ENCODE measurements around the gene RGL1. TPM values are rescaled to one million over a fixed set of nuclear protein-coding genes. Genes with fewer than 3 reads are reported as not detected.

RGL1 gene
- total RNA-seq, 3 donors from 2014 or later (not counting 1 experiment from before 2014, with no cell fraction given): 0.16 to 0.52 (median 0.40) TPM

DNA sequence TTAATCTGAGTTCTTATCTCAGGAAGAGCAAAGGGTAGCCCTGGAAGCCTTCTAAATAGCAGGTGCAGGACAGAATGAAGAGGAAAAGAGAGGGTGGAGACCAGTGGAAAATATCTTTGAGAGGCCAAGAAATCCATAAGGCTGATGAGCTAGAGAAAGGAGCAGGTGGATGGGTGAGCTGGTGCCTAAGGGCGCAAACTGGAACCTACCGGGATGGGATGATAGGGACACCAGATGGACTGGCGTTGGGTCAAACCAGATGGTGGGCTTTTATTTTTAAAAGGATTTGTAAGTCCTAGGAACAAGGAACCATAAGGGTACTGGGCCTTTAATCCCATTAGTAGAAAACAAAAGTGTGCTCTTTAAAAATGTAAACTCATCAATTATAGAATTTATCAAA lies 59.7 kb downstream of the RGL1 start:
- H3K4me3 Mint-ChIP-seq: no peak overlapping the region
- H3K4me1 Mint-ChIP-seq: no peaks in the 10 kb centered on the region
- no peak for DNase-seq
- no peaks in the 10 kb centered on the region for H3K36me3 ChIP-seq (ENCODE audit: control insufficient read depth, insufficient read depth, low read length)
- no peaks in the 10 kb centered on the region for H3K9me3 ChIP-seq (ENCODE audit: control insufficient read depth, insufficient read depth, low read length)
- WGBS (ENCODE audit: insufficient coverage): 96% methylated on average over 3 of the region's 3 CpGs
- TF ChIP-seq, protein P1, sequence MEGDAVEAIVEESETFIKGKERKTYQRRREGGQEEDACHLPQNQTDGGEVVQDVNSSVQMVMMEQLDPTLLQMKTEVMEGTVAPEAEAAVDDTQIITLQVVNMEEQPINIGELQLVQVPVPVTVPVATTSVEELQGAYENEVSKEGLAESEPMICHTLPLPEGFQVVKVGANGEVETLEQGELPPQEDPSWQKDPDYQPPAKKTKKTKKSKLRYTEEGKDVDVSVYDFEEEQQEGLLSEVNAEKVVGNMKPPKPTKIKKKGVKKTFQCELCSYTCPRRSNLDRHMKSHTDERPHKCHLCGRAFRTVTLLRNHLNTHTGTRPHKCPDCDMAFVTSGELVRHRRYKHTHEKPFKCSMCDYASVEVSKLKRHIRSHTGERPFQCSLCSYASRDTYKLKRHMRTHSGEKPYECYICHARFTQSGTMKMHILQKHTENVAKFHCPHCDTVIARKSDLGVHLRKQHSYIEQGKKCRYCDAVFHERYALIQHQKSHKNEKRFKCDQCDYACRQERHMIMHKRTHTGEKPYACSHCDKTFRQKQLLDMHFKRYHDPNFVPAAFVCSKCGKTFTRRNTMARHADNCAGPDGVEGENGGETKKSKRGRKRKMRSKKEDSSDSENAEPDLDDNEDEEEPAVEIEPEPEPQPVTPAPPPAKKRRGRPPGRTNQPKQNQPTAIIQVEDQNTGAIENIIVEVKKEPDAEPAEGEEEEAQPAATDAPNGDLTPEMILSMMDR (IDR thresholded peaks at IDR 0.05): no peak
- no peak for ATAC-seq
- no peak overlapping the region for H3K27ac Mint-ChIP-seq
- H3K27me3 ChIP-seq (ENCODE audit: control insufficient read depth, insufficient read depth, low read length): no peaks in the 10 kb centered on the region
- H3K4me3 ChIP-seq (ENCODE audit: low read length): no peak overlapping the region
- intact Hi-C loops (cut with micrococcal nuclease): no loop called here
- H3K27me3 Mint-ChIP-seq (ENCODE audit: low read depth in 2 of 2): peaks cover 9 to 21% of the 10 kb centered on the region in 2 donors
- no peak overlapping the region for H3K27ac ChIP-seq (ENCODE audit: low read length)
- no peaks in the 10 kb centered on the region for H3K4me1 ChIP-seq (ENCODE audit: control insufficient read depth, insufficient read depth, low read length)
- H3K9me3 Mint-ChIP-seq: no peaks in the 10 kb centered on the region
- no peaks in the 10 kb centered on the region for H3K36me3 Mint-ChIP-seq

DNA sequence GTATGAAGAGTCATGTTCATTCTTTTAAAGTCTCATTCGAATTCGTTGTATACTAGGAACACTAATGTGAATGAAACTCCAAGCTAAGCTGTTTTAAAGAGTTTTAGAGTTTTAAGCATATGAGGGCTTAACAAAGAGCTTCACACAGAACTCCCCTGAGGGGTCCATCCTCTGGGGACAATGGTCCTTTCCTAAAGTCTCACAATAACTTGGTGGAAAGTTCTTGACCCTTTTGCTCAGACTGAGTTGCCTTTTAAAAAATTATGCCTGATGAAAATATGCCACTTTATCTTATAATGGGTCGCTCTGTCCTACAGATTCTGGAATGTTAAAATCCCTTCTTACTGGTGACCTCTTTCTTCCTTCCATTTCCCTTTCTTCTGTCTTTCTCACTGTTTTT lies 64.3 kb downstream of the RGL1 start:
- H3K4me1 ChIP-seq (ENCODE audit: control insufficient read depth, insufficient read depth, low read length): no peaks in the 10 kb centered on the region
- H3K36me3 ChIP-seq (ENCODE audit: control insufficient read depth, insufficient read depth, low read length): no peaks in the 10 kb centered on the region
- Mint-ChIP-seq H3K4me1 (no peaks in the 10 kb centered on the region), H3K27ac (no peak overlapping the region), H3K36me3 (no peaks in the 10 kb centered on the region), H3K4me3 (no peak overlapping the region), H3K27me3 (ENCODE audit: low read depth in 2 of 2) (peaks cover 2 to 4% of the 10 kb centered on the region in 2 donors), H3K9me3 (no peaks in the 10 kb centered on the region)
- no peaks in the 10 kb centered on the region for H3K9me3 ChIP-seq (ENCODE audit: control insufficient read depth, insufficient read depth, low read length)
- DNase-seq (no peak), ATAC-seq (no peak)
- H3K4me3 ChIP-seq (ENCODE audit: low read length): no peak overlapping the region
- intact Hi-C loops (cut with micrococcal nuclease): no loop called here
- TF ChIP-seq, protein P1 (IDR thresholded peaks at IDR 0.05): no peak
- no peak overlapping the region for H3K27ac ChIP-seq (ENCODE audit: low read length)
- H3K27me3 ChIP-seq (ENCODE audit: control insufficient read depth, insufficient read depth, low read length): no peaks in the 10 kb centered on the region
- 98% methylated on average over 3 of the region's 3 CpGs for WGBS (ENCODE audit: insufficient coverage)

DNA sequence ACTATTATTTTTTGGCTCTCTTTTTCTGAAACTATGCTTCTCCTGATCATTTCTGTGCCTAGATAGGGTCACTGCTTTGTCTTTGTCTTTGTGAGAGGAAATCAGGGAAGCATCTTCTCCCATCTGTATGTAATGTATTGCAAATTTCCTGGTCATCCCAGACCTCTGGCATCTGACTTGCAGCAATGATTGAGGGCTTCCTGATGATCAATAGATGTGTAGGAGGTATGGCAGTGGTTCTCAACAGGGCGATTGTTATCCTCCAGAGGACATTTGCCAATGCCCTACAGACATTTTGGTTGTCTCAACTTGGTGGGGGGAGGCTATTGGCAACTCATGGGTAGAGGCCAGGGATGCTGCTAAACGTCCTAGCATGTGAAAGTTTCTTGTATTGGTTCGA lies 64.7 kb downstream of the RGL1 start:
- Mint-ChIP-seq H3K27me3 (ENCODE audit: low read depth in 2 of 2) (peaks cover 0 to 2% of the 10 kb centered on the region in 2 donors), H3K4me1 (no peaks in the 10 kb centered on the region), H3K36me3 (no peaks in the 10 kb centered on the region), H3K9me3 (no peaks in the 10 kb centered on the region), H3K27ac (no peak overlapping the region), H3K4me3 (no peak overlapping the region)
- no peak overlapping the region for H3K27ac ChIP-seq (ENCODE audit: low read length)
- intact Hi-C loops (cut with micrococcal nuclease): no loop called here
- ATAC-seq (no peak), DNase-seq (no peak)
- WGBS (ENCODE audit: insufficient coverage): 82% methylated on average over 3 of the region's 3 CpGs
- H3K36me3 ChIP-seq (ENCODE audit: control insufficient read depth, insufficient read depth, low read length): no peaks in the 10 kb centered on the region
- H3K27me3 ChIP-seq (ENCODE audit: control insufficient read depth, insufficient read depth, low read length): no peaks in the 10 kb centered on the region
- TF ChIP-seq, protein P1 (IDR thresholded peaks at IDR 0.05): no peak
- no peak overlapping the region for H3K4me3 ChIP-seq (ENCODE audit: low read length)
- no peaks in the 10 kb centered on the region for H3K9me3 ChIP-seq (ENCODE audit: control insufficient read depth, insufficient read depth, low read length)
- H3K4me1 ChIP-seq (ENCODE audit: control insufficient read depth, insufficient read depth, low read length): no peaks in the 10 kb centered on the region

GRCh38 chr1:183870351-183871077 lies 65.6 kb downstream of the RGL1 start:
- Histone ChIP-seq H3K36me3 (ENCODE audit: control insufficient read depth, insufficient read depth, low read length) (no peaks in the 10 kb centered on the region), H3K27me3 (ENCODE audit: control insufficient read depth, insufficient read depth, low read length) (no peaks in the 10 kb centered on the region), H3K4me3 (ENCODE audit: low read length) (no peak overlapping the region), H3K27ac (ENCODE audit: low read length) (no peak overlapping the region), H3K4me1 (ENCODE audit: control insufficient read depth, insufficient read depth, low read length) (no peaks in the 10 kb centered on the region), H3K9me3 (ENCODE audit: control insufficient read depth, insufficient read depth, low read length) (no peaks in the 10 kb centered on the region)
- H3K27me3 Mint-ChIP-seq (ENCODE audit: low read depth in 2 of 2): peaks cover 0 to 2% of the 10 kb centered on the region in 2 donors
- no peak overlapping the region for H3K4me3 Mint-ChIP-seq
- no peaks in the 10 kb centered on the region for H3K9me3 Mint-ChIP-seq
- WGBS (ENCODE audit: insufficient coverage): 92% methylated on average over 8 of the region's 15 CpGs
- no peaks in the 10 kb centered on the region for H3K36me3 Mint-ChIP-seq
- no peaks in the 10 kb centered on the region for H3K4me1 Mint-ChIP-seq
- DNase-seq: no peak
- ATAC-seq: no peak
- intact Hi-C loops (cut with micrococcal nuclease): no loop called here
- TF ChIP-seq, protein P1 (IDR thresholded peaks at IDR 0.05): no peak
- H3K27ac Mint-ChIP-seq: no peak overlapping the region

All from natural killer cell (primary cell).